ENCODE data around the gene DDX59. TPM values are rescaled to one million over a fixed set of nuclear protein-coding genes. Genes with fewer than 3 reads are reported as not detected.

DDX59 gene
- total and polyA plus RNA-seq, 10 of the 15 experiments (the other 5 are each of a cell fraction or from before 2014, with no cell fraction given), result 17.3 to 42.1 (median 23.6) TPM

- TF ChIP-seq SREBF1 (IDR thresholded peaks at IDR 0.05; ENCODE audit: low read length) (no peak), ATF7 (IDR thresholded peaks at IDR 0.05; ENCODE audit: low read depth) (no peak), ETV6 (conservative IDR thresholded peaks at IDR 0.05 in 1 of 2, IDR thresholded peaks at IDR 0.05 in 1 of 2; ENCODE audit: borderline replicate concordance in 1 of 2, low read depth in 1 of 2) (no peak), MEF2B (IDR thresholded peaks at IDR 0.05; ENCODE audit: partially characterized antibody, poor library complexity, severe bottlenecking) (no peak), EZH2 (IDR thresholded peaks at IDR 0.05; ENCODE audit: borderline replicate concordance, control insufficient read depth, low read depth, low read length) (no peak), LARP7 (IDR thresholded peaks at IDR 0.05) (no peak), BCL11A (IDR thresholded peaks at IDR 0.05; ENCODE audit: low read depth, low read length) (no peak), FOXK2 (IDR thresholded peaks at IDR 0.05) (no peak), KLF5 (IDR thresholded peaks at IDR 0.05; ENCODE audit: partially characterized antibody) (no peak), GATAD2B (conservative IDR thresholded peaks at IDR 0.05; ENCODE audit: low read depth) (no peak), RCOR1 (conservative IDR thresholded peaks at IDR 0.05; ENCODE audit: low read depth, low read length) (no peak), NFIC (IDR thresholded peaks at IDR 0.05; ENCODE audit: low read depth, low read length) (no peak), USF1 (IDR thresholded peaks at IDR 0.05; ENCODE audit: borderline replicate concordance, extremely low read length, insufficient read depth, low read depth, low read length) (no peak), ATF3 (IDR thresholded peaks at IDR 0.05; ENCODE audit: borderline replicate concordance, extremely low read depth, low read depth, low read length) (no peak)
Observed at GRCh38 chr1:200665861-200666260, 3.8 kb downstream of the DDX59 start (continued).

Measured in GM12878 (cell line).